IMR-90 (cell line): Measurements from ENCODE around the gene ACKR2. TPM values are rescaled to one million over a fixed set of nuclear protein-coding genes. Genes with fewer than 3 reads are reported as not detected.

Source experiments
- ATAC-seq: fragments of 200-7000 bp; cut with Tn5 transposase; 2 replicates; pipeline ENCODE4 v1.9.1; 2020; ENCODE audit warnings: low read depth, mild to moderate bottlenecking, moderate library complexity
- BruUV-seq: library from RNA; stranded (reverse); fragments of 400-500 nt; replicated peaks from 2 replicates; lab custom pipeline; 2021; lab: Mats Ljungman, UMichigan
- CTCF ChIA-PET: fragments of 300-600 bp; formaldehyde crosslinking; extraction: SDS; loops from one replicate; lab custom pipeline; 2021; ENCODE audit warnings: antibody characterized with exemption; lab: Yijun Ruan, JAX
- POLR2A ChIA-PET: fragments of 300-600 bp; sonication (Branson Sonifier 250); formaldehyde crosslinking; loops from one replicate; lab custom pipeline; 2022; ENCODE audit warnings: antibody characterized with exemption; ENCODE audit not compliant: unreplicated experiment; lab: Charles Lee
- DNase-seq: peaks from one replicate; pipeline ENCODE4 v3.0.0; 2013
- H2AFZ ChIP-seq: replicated peaks from 2 replicates; pipeline ENCODE3; 2013; ENCODE audit warnings: low read length, mild to moderate bottlenecking; ENCODE audit not compliant: poor library complexity
- H2AK5ac ChIP-seq: 2 replicates; pipeline ENCODE4 v1.6.1; 2013; ENCODE audit warnings: low read depth, low read length, inconsistent platforms
- H2AK9ac ChIP-seq: replicated peaks from 2 replicates; pipeline ENCODE3; 2013; ENCODE audit warnings: mild to moderate bottlenecking, low read depth, low read length, moderate library complexity; ENCODE audit not compliant: poor library complexity
- H2BK120ac ChIP-seq: 2 replicates; pipeline ENCODE4 v1.6.1; 2013; ENCODE audit warnings: low read depth, low read length, inconsistent platforms
- H2BK15ac ChIP-seq: 3 replicates; pipeline ENCODE4 v1.6.1; 2013; ENCODE audit warnings: low read depth, low read length, inconsistent platforms
- H2BK20ac ChIP-seq: 2 replicates; pipeline ENCODE4 v1.6.1; 2013; ENCODE audit warnings: low read depth, mild to moderate bottlenecking, inconsistent platforms, low read length, moderate library complexity
- H2BK5ac ChIP-seq: 2 replicates; pipeline ENCODE4 v1.6.1; 2013; ENCODE audit warnings: mild to moderate bottlenecking, low read depth, low read length, inconsistent platforms; ENCODE audit not compliant: poor library complexity, severe bottlenecking
- H3K14ac ChIP-seq: replicated peaks from 2 replicates; pipeline ENCODE4 v1.6.1; 2013; ENCODE audit warnings: low read depth, low read length, inconsistent platforms
- H3K18ac ChIP-seq: 2 replicates; pipeline ENCODE4 v1.6.1; 2013; ENCODE audit warnings: low read depth, low read length, control low read depth
- H3K23ac ChIP-seq: 2 replicates; pipeline ENCODE4 v1.6.1; 2013; ENCODE audit warnings: low read depth, low read length, inconsistent platforms
- H3K27ac ChIP-seq: 2 replicates; pipeline ENCODE4 v1.5.1; 2013; ENCODE audit warnings: mild to moderate bottlenecking, control low read depth, low read length; ENCODE audit not compliant: insufficient read depth
- H3K27me3 ChIP-seq: 2 replicates; pipeline ENCODE4 v1.6.1; 2013; ENCODE audit warnings: low read length; ENCODE audit not compliant: control insufficient read depth, insufficient read depth
- H3K36me3 ChIP-seq: 2 replicates; pipeline ENCODE4 v1.6.1; 2013; ENCODE audit warnings: low read length, mixed read lengths; ENCODE audit not compliant: control insufficient read depth, insufficient read depth
- H3K4ac ChIP-seq: 2 replicates; pipeline ENCODE4 v1.6.1; 2013; ENCODE audit warnings: low read depth, low read length, inconsistent platforms
- H3K4me1 ChIP-seq: 2 replicates; pipeline ENCODE4 v1.6.1; 2013; ENCODE audit warnings: low read length, mixed read lengths; ENCODE audit not compliant: control insufficient read depth, insufficient read depth
- H3K4me2 ChIP-seq: 2 replicates; pipeline ENCODE4 v1.6.1; 2013; ENCODE audit warnings: low read depth, mild to moderate bottlenecking, control low read depth, low read length, moderate library complexity
- H3K4me3 ChIP-seq: 2 replicates; pipeline ENCODE4 v1.5.1; 2013; ENCODE audit warnings: low read depth, mild to moderate bottlenecking, control low read depth, low read length, moderate library complexity; ENCODE audit not compliant: insufficient read depth
- H3K56ac ChIP-seq: 2 replicates; pipeline ENCODE4 v1.6.1; 2013; ENCODE audit warnings: low read length, inconsistent platforms; ENCODE audit not compliant: insufficient read depth; ENCODE audit errors: extremely low read depth
- H3K79me1 ChIP-seq, 2 experiments: 2 replicates each; pipeline ENCODE4 v1.6.1; 2013; ENCODE audit warnings: low read length in 2 of 2, inconsistent platforms in 1 of 2, low read depth in 1 of 2
- H3K9ac ChIP-seq: 2 replicates; pipeline ENCODE4 v1.6.1; 2013; ENCODE audit warnings: low read depth, low read length, control low read depth
- H3K9me1 ChIP-seq: 2 replicates; pipeline ENCODE4 v1.6.1; 2013; ENCODE audit warnings: low read length, inconsistent platforms; ENCODE audit not compliant: insufficient read depth
- H3K9me3 ChIP-seq: 2 replicates; pipeline ENCODE4 v1.6.1; 2013; ENCODE audit warnings: low read length; ENCODE audit not compliant: control insufficient read depth, insufficient read depth
- H4K20me1 ChIP-seq: 2 replicates; pipeline ENCODE4 v1.6.1; 2013; ENCODE audit warnings: low read length, inconsistent platforms; ENCODE audit not compliant: insufficient read depth
- H4K5ac ChIP-seq: 2 replicates; pipeline ENCODE4 v1.6.1; 2013; ENCODE audit warnings: mild to moderate bottlenecking, low read depth, low read length, control low read depth
- H4K8ac ChIP-seq, 2 experiments: 2 replicates each; pipeline ENCODE4 v1.6.1; 2013; ENCODE audit warnings: low read depth in 2 of 2, low read length in 2 of 2, control low read depth in 1 of 2, inconsistent platforms in 1 of 2
- H4K91ac ChIP-seq: 2 replicates; pipeline ENCODE4 v1.6.1; 2013; ENCODE audit warnings: low read depth, low read length, inconsistent platforms; ENCODE audit not compliant: insufficient read depth
- BHLHE40 ChIP-seq: fragments of 150-350 bp; IDR thresholded peaks from 2 replicates; pipeline ENCODE4 v1.6.1; 2016; ENCODE audit warnings: mild to moderate bottlenecking, low read depth, low read length
- CHD1 ChIP-seq: IDR thresholded peaks from 2 replicates; pipeline ENCODE4 v1.6.1; 2012; ENCODE audit warnings: low read depth, low read length, improper control_type of control experiment
- MXI1 ChIP-seq: IDR thresholded peaks from 2 replicates; pipeline ENCODE4 v1.6.1; 2012; ENCODE audit warnings: low read depth, mild to moderate bottlenecking, low read length, moderate library complexity, borderline replicate concordance
- WGBS, 2 experiments: methylation state at CpG; one replicate each; pipeline versions ENCODE4 v1.1.5 to v1.1.7; 2013; ENCODE audit warnings: missing lambda C conversion rate in 2 of 2; ENCODE audit not compliant: insufficient read length in 1 of 2; ENCODE audit errors: extremely low coverage in 2 of 2; 5-methylcytosine and 5-hydroxymethylcytosine counted together
- dilution Hi-C: fragments of 300-500 bp; cut with HindIII; formaldehyde crosslinking; loops from one replicate; pipeline ENCODE4 v1.14.3; 2018; ENCODE audit warnings: low sequenced_read_pairs; ENCODE audit not compliant: unreplicated experiment
- in situ Hi-C: fragments of 300-500 bp; cut with MboI; formaldehyde crosslinking; loops from 3 replicates; pipeline ENCODE4 v1.14.3; 2019; ENCODE audit warnings: low sequenced_read_pairs, inconsistent platforms, mixed read lengths
- intact Hi-C: fragments of 100-400 bp; cut with micrococcal nuclease; formaldehyde crosslinking; loops from 2 replicates; pipeline ENCODE4 v1.10.0; 2022
- polyA plus RNA-seq, 3 experiments: library from polyadenylated mRNA; depleted of rRNA; stranded (reverse); fragments of >200 nt; gene quantifications; 2 replicates each; pipeline ENCODE4 v1.2.3, GENCODE V29; 2012; ENCODE audit warnings: low replicate concordance in 1 of 3
- total RNA-seq: library from RNA; depleted of rRNA; stranded (reverse); fragments of >200 nt; gene quantifications from 2 replicates; pipeline ENCODE4 v1.2.3, GENCODE V29; 2012
- TF ChIP-seq, protein P1 (sequence below): fragments of 150-350 bp; IDR thresholded peaks from 2 replicates; pipeline ENCODE4 v1.6.1; 2017; ENCODE audit warnings: mild to moderate bottlenecking, antibody characterized with exemption, low read length, low read depth

ACKR2 gene
- total and polyA plus RNA-seq, 2 of the 4 experiments (the other 2 are of a cell fraction), result 0.10 TPM; not detected in 1

DNA sequence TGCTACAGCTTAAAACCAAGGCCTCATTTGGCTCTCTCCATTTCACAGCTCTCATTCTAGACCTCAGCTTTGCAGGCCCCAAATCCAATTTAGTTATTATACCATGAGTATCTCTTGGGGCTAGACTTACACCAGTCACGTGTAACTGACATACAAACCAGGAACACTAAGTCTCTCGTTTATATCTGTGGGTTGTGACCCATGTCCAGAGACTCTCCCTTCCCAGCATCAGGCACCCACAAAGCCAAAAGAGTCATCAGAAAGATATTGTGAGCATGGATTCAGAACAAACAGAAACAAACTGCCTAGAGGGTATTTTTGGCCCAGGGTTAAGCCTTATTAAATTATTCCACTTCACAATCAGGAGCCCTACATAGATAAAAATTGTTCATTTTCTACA is 30.6 kb upstream of the ACKR2 start:
- no peak overlapping the region for H3K56ac ChIP-seq
- 0 out of 2 replicates have a peak, but pooled peaks cover 5% of the 10 kb centered on the region for H3K9me1 ChIP-seq
- WGBS, 2 experiments, result no CpG with 5 or more reads among the region's 2 CpGs
- intact Hi-C loops (no loop called here), in situ Hi-C loops (no loop called here), dilution Hi-C loops (no loop called here)
- no peak overlapping the region; the same call in 1 of the 2 replicates for H3K23ac ChIP-seq
- H4K8ac ChIP-seq, result peak overlapping the region in 1 of 2 experiments; percentile 46; a peak in 2 of 4 replicates
- 0 out of 2 replicates have a peak overlapping the region, but pooled peaks have one; percentile 28 for H3K4me2 ChIP-seq
- ChIA-PET CTCF (interaction anchor here (0.8 kb wide), 1 partner anchor 61 kb away, joined by 4 read pairs; no protein-coding TSS in a partner anchor), POLR2A (no interaction called here)
- TF ChIP-seq CHD1, result no peak
- peak; percentile 87 for TF ChIP-seq BHLHE40
- TF ChIP-seq MXI1, result no peak
- TF ChIP-seq, protein P1, sequence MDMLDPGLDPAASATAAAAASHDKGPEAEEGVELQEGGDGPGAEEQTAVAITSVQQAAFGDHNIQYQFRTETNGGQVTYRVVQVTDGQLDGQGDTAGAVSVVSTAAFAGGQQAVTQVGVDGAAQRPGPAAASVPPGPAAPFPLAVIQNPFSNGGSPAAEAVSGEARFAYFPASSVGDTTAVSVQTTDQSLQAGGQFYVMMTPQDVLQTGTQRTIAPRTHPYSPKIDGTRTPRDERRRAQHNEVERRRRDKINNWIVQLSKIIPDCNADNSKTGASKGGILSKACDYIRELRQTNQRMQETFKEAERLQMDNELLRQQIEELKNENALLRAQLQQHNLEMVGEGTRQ, result peak; percentile 63
- H3K4ac ChIP-seq, result peak overlapping the region; percentile 41; the same call in 1 of the 2 replicates
- H2AK5ac ChIP-seq, result no peak overlapping the region
- H2BK120ac ChIP-seq, result 0 out of 2 replicates have a peak overlapping the region, but pooled peaks have one; percentile 23
- no peak overlapping the region for H2AK9ac ChIP-seq
- no peak overlapping the region for H3K14ac ChIP-seq
- H3K18ac ChIP-seq, result no peak overlapping the region; the same call in 1 of the 2 replicates
- H3K4me3 ChIP-seq, result no peak overlapping the region
- no peak overlapping the region for H2AFZ ChIP-seq
- no TSS peak for BruUV-seq
- H3K9ac ChIP-seq, result no peak overlapping the region
- H2BK20ac ChIP-seq, result peak overlapping the region; percentile 79; the same call in 1 of the 2 replicates
- H3K27ac ChIP-seq, result no peak overlapping the region
- H4K91ac ChIP-seq, result no peak overlapping the region
- H2BK15ac ChIP-seq, result no peak overlapping the region
- peak; percentile 87 for DNase-seq
- H4K5ac ChIP-seq, result no peak overlapping the region
- H3K36me3 ChIP-seq, result no peaks in the 10 kb centered on the region; the same call in 1 of the 2 replicates
- H3K27me3 ChIP-seq, result no peaks in the 10 kb centered on the region
- H3K79me1 ChIP-seq, result peaks cover 0 to 12% of the 10 kb centered on the region in 2 experiments; a peak in 2 of 4 replicates
- H2BK5ac ChIP-seq, result peak overlapping the region; percentile 84
- peak; percentile 38 for ATAC-seq
- H3K9me3 ChIP-seq, result no peaks in the 10 kb centered on the region
- peaks cover 15% of the 10 kb centered on the region for H3K4me1 ChIP-seq
- H4K20me1 ChIP-seq, result peaks cover 22% of the 10 kb centered on the region
